HEK293T (cell line): ENCODE results near the gene SIRPG.

ENCODE experiments used
- BHLHE40 ChIP-seq: fragments of 450-650 bp; IDR thresholded peaks from 2 replicates; pipeline ENCODE4 v1.6.1; 2016; ENCODE audit warnings: mild to moderate bottlenecking, moderate library complexity, borderline replicate concordance
- FOXM1 ChIP-seq: fragments of 450-650 bp; IDR thresholded peaks from 2 replicates; pipeline ENCODE4 v1.6.1; 2017; ENCODE audit warnings: mild to moderate bottlenecking, borderline replicate concordance
- HDGF ChIP-seq: fragments of 450-650 bp; IDR thresholded peaks from 2 replicates; pipeline ENCODE4 v1.6.1; 2017; ENCODE audit warnings: antibody characterized with exemption, borderline replicate concordance

DNA sequence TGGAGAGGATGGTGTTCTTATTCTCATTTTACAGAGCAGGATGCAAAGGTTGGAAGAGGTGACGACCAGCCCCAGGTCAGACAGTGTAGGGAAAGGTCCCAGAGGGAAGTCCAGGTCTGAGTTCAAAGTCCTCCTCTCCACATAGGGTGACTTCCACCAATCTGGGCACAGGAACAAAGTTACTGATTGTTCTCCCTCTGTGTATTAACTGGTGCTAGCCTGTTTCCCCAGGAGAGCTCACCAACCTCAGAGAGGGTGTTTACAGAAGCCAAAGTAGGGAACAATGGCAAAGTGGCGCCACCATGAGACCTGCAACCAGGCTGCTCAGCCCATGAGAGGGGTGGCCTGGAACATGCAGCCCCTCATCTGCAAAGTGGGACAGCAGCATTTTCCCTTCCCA lies 21.0 kb downstream of the SIRPG start:
- TF ChIP-seq BHLHE40 (no peak), FOXM1 (no peak), HDGF (no peak)
